NCI-H1105 (cell line): ENCODE measurements around the gene HOXB1.

ENCODE experiments used
- DNase-seq: peaks from one replicate; lab custom pipeline; 2025; lab: John Stamatoyannopoulos, UW

The HOXB1 gene

DNA sequence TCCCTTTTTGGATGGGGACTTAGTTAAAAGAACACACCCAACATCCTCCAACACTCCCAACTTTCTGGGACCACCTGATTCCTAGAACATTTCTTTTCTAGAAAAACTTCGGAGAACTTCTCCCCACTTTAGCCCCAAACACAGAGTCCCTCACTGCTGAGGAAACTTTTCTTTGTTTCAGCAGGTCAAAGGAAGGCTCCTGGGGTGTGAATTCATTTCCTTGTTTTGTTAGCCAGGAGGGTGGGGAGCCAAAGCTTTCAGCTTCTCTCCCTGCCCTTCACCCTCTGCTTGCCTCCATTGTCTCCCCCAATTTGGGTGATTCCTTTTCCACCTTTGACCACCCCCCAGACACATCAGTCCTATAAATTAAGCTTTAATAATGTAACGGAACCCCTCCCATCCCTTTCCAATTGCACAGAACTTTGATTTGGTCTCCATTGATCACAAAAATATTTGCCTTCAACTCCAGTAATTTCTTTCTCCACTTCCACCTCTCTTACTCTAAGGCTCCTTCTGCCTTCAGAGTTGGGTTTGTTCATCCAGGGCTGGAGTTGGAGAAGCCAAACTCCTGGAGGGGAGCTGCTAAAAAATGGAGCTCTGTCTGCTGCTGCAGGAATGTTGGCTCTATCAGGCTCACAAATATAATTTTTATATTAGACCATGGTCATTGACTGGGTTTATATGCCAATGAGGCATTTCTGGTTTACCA is 37.0 kb upstream of the HOXB1 start:
- no peak for DNase-seq

DNA sequence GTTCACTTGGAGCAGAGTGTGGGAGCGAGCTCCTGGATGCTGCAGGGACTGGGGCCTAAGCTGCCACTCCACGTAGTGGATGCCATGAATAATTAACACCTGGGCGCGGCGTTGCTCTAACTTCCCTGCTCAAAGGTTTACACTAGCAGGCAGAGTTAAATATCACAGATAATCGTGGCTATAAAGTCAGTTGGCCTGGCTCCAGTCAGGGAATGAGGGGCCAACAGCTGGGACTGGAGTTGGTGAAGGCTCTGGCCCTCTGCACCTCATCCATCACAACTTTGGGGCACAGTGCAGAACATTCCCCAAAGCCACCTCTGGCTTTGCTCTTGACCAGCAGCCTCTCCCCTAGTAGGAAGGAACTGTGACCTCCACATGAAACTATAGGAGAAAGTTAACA is 36.4 kb upstream of the HOXB1 start:
- DNase-seq = no peak

DNA sequence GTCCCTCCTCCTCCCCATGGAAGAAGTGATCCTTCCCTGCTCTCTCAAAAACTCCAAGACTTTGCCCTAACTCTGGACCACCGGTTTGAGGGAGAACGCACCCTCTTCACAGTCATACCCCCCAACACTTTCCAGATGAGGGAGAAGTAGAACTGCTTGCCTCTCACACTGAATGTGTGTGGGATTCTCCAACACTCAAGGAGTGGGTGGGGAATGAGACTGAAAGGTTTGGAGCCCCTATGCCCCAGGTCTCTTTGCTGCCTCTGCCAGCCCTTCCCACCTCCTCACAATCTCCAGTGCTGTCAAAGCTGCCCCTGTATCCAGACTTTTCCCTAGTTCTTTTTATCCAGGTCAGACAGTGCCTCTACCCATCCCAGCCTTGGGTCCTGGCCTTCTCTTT is 35.9 kb upstream of the HOXB1 start:
- no peak for DNase-seq

DNA sequence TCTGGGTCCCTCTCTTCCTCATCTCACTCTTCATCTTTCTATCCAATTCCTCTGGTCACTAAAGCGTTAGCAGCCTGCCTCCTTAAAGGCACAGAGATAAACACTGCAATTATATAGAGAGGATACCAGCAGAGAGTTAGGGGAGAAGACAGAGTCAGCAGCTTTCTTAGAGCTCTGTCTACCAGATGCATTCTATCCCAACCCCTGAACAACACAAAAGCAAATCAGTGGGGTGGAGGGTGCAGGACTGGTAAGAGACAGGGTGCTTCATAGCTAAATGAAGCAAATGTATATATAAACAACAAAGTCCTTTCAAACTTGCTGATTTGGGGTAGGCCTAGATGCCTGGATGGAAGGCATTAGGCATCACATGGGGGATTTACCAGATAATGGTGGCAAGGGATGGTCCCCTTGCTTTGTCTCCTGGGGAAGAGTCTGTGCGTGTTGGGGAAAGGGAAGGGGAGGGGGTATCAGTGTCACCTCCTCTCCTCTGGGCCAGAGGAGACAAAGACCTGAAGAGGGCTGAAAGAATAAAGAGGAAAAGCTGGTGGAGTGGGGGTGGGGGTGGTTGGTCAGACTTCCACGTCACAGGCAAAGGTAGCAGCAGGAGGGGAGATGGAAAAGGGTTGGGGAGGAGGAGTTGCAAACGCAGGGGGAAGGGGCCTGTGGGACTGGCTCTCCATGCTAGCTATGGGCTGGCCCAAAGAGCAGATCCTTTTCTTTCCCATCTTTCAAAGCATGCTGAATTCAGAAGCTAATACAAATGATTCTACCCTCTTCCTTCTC is 35.3 kb upstream of the HOXB1 start:
- DNase-seq = no peak

DNA sequence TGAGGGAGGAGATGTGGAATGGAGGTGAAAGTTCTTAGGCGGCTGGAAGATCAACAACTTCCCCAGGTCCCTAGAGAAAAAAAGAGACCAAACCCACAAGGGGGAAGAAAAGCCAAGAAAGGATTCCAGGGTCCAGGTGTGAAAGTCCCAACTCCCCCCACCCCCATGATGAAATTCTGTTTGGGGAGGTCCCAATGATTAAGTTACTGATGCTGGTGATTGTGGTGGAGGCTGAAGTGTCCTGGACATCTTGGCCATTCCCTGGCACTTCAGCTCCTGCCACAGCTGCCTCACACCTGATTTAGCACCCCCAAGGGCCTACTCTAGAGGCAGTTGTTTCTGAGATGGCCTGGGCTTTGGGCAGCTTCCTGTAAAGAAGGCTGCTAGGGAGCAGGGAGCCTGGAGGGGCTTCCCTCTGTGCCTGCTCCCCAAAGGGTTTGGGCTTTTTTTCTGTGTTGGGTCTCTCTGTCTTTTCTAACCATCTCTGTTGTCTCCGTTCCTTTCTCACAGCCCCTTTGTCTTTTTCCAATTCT is 34.3 kb upstream of the HOXB1 start:
- DNase-seq = no peak

DNA sequence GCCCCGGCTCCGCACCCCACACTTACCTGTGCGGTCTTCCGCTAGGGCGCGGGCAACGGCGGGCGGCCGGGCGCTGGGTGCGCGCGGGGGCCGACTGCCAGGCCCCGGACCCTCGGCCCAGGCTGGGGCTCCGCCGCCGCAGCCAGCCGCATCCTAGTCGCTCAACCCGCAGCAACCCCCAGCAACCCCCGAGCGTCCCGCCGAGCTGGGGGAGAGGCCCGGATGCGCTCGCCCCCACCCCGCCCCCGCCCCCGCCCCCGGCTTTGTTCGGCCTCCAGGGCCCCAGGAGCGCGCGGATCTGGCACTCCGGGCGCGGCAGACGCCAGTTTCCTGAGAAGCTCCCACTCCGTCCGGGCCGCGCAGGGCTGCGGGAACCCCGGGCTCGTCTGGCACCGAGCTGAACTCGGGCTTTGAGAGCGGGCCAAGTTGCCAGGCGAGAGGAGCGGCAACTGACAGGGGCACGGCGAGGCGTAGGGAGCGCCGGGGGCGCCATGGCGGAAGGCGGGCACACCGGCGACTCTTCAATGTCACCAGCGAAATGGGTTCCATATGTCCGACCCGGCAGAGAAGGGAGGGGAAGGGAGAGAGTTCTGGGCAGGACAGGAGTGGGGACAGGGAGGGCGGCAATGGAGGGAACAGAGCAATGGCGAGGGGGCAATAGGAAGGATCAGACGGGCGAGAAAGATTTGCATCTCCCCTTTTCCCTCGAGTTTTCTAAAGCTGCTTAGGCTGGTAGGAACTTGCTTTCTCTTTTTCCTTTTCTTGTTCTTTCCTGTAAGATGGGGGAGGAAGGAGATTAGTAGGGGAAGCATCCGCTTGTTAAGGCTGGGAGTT is 33.6 kb upstream of the HOXB1 start:
- peak; percentile 35 for DNase-seq

DNA sequence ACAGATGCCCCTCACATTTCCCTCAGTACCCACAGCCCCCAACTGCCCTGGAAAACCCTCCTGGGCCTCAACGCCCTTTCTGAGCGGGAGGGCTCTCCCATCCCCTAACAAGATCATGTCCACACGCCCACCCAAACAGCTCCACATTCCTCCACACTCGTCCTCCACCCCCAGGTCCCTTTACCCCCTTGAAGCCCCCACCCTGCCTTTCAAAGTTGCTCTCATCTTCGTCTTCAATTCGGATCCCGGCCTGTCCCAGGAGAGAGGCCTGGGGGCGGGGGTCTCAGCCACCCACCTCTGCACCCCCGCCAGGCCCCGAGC is 33.0 kb upstream of the HOXB1 start:
- no peak for DNase-seq

DNA sequence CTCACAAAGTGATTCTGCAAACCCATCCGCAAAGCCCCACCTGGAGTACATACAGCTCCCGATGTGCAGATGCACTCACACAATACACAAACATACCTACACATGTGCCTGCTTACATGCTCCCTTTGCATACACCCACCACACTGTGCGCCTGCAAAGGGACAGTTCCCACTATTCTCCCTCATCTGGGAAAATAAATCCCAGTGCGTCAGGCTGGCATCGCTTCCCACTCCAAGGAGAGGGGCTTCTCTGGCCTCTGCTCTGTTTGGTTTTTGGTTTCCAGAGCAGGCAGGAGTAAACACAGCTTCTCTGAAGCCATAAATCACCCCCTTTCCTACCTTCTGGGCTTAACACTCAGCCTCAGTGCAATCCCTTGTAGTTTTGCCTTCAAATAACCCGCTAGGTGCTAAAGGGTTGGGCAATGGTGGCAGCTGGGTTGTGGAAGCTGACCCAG is 32.6 kb upstream of the HOXB1 start:
- DNase-seq = no peak

DNA sequence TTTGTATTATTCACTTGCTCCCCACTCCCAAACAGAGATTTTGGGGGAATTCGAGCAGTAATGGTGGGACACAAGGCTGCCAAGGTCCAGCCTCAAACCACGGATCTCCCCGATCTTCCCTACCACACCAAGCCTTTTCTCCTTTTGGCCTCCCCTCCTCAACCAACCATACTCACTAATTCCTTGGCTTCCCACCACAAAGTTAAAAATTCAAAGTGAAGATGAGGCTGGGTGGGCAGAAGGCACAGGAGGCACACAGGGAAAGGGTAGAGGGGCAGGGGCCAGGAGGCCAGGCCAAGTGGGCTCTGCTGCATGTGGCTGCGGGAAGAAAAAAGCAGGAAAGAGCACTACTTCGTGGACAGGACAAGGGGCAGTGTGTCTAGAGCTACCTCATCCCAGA is 32.1 kb upstream of the HOXB1 start:
- DNase-seq = no peak

DNA sequence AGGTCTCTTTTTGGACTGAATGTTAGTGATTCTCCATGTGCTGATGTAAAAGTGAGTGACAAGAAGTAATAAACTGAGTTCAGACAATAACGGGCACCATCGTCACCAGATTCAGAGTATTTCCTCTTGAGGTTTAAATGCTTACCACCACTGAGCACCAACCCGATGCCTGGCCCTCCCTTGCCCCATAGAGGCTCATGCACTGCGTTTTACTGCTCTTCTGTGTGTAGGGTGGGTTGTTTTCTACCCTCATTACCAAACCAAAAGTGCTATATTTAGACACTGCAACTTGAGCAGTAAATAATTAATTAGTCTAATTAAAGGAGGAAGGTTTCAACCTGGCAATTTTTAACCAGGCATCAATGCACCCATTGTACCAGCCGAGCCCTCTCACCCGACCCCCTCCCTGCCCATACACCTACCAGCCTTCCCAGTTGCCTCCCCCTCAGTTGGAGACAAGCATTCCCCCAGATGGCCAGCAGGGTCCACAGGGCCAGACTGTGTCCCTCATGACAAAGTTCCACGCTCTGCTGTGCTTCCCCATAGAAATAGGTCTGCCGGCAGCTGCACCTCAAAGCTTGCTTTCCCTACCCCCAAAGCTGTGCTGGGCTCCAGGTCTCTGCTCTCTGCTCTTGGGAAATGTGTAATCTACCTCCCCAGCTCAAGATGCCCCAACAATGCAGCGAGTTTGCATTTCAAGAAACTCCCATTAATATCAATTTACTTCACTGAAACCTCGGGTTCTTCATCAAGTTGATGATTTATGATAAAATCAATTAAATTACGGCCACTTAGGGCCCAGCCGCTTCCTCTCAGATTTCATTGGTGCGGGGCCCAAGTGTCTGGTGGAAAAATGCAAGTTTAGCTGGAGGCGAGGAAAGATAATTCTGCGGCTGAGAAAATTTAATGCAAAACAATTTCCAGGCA is 31.3 kb upstream of the HOXB1 start:
- DNase-seq = no peak

DNA sequence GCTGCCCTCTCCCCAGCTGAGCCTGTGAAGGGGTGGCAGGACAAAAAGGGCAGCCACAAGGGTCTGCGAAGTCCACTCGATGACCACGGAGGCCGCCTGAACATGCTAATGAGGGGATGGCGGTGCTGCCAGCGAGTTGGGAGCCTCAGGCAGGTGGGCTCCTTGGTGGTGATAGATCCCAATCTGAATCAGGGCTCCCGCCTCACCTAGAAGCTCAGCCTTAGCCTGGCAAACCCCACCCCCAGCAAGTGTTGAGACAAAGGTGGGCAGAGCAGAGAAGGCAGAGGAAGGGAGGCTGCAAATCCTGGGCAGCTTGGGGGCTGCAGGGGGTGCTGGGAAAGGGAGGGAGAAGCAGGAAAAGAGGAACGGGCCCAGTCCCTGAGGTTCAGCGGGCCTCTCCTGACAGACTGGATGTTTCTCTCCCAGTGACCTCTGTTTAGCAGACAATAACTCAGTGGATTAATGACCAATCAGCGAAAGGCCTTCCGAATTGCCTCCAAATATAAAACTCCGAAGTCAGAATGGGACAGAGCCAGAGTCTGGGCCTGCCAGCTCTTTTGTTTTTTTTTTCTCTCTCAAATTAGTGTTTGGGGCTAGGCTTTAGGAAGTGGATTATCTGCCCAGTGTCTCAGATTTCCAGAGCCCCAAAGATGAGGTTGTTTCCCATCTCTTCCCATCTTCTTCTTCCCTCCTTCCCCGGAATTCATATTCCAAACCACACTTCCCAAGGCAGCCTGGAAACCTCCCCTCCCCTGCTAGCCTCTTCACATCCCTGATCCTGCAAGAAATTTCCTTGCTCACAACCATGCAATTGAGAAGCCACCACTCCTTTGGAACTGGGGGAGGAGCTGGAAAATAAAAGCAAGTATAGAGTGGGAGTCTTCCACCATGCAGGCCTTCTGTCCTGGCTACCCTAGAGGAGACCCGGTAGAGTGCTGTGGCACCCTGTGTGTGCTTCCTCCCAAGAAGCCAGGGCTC is 29.3 kb upstream of the HOXB1 start:
- DNase-seq = no peak

DNA sequence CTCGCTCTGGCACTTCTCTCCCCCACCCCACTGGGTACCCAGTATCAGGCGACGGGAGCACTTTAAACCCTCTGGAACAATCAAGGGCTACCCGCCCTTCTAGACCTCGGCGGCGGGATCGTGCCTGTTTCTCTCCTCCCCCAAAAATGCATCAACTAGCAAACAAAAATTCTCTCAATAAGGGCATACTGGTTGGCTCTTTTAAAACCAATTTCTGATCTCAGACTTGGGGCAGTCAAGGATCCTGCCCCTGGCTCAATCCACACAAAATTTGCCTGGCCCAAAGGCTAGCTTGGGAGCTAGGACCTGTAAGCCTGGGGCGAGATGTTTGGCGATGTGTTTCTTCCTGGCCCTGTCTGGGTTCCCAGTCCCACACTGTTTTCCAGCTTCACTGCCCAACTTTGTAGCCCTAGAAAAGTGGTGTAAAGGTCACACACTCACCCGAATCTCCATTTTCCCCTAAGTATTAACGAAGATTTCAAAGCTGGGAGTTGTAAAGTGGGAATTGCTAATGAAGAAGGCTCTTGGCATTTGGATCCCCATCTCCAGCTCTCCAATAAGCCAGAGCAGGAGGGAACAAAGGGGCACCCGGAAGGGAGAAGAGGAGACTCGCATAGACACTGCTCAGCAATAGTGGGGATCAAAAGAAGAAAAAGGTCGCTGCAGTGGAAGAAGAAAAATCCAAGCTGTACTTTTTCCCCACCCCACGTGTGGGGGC is 28.5 kb upstream of the HOXB1 start:
- DNase-seq = no peak

DNA sequence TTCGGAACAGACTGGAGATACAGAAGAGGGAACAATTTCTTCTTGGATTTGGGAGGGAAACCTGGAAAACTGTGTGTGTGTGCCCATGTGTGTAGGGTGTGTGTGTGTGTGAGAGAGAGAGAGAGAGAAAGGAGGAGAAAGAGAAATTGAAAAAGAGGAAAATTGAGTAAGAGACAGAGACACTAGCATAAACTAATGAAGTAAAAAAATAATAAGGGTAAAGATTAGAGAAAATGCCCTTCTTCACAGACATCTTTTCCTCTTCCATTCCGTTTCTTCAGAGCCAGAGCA is 28.0 kb upstream of the HOXB1 start:
- no peak for DNase-seq

DNA sequence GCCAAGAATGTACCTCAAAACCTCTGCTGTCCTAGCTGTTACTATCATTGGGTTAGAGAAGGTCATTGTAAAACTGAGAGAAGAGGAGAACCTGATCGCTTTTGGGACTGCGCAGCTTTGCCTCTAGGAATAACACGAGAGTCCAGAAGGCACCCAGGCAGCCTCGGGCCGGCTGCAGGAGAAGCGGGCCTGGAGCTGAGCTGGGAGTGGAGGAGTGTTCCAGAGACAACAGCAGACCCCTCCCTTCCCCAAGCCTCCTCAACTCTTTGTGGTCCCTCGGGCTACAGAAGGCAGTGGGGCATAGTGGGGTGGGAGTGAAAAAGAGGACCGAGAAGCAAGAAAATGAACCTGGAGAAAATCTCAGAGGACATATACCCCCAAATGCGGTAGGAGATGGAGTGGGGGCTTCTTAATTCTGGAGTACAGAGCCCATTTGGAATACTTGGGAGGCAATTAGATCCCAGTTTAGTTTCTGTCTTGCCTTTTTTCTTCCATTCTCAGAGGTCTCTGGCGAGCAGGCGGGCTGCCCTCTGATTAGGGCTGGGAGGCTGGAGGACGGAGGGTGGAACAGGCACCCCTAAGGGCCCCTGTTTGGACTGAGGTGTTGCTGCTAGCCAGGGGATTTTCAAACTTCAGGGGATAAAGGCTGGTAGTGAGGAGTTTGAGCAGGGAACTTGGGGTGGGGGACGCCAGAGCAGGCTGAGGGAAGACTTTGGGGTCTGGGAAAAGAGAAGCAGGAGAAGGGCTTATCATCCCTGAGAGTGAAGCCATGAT is 27.4 kb upstream of the HOXB1 start:
- no peak for DNase-seq

DNA sequence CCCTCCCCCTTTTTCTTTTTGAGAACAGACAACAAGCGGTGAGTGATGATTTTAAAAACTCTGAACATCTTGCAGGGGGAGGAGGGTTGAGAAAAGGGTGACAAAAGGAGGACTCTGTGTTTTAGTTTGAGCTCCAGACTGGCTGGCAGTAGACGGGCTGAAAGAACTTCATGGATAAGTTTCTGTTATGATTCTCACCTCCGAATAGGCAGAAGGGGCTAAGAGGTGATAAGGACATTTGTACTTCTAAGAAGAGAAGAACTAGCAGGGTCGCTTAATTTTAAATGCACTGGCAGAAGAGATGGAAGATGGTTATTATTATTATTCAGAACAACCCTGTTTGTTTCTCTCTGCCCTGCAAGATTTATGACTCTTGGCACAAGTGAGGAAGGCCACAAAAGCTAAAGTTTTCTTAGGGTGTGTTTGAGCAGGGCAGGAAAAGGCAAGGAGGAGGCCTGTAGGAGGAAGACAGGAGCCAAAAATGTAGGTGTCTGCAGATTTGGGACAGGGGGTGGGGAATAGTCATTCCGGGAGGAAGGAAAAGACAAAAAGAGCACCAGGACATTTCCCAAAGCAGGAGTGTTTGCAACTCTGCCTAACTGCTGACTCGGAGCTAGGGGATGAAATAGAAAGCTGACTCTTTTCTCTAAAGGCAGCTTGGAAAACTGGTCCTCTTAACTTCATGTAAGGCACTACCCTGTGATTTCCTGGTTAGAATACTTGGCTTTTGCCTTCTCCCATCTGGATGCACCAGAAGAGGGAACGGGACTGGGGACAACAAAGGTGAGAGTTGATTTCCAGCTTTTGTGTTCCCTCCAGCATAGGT is 26.0 kb upstream of the HOXB1 start:
- no peak for DNase-seq

DNA sequence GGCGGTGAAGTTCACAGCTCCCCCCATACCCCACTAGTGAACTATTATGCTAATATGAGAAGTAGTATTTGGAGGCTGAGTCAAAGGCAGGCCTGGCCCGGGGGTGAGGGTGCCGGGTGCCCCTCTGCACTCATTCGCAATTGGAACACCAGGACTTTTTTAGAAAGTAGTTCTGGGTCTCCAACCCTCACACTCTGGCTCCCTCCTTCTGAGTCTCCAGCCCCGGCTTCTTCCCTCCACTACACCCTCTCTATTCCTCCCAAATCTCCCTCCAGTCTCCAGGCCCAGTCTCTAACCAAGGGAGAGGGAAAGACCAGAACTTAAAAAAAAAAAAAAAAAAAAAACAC is 25.4 kb upstream of the HOXB1 start:
- no peak for DNase-seq

DNA sequence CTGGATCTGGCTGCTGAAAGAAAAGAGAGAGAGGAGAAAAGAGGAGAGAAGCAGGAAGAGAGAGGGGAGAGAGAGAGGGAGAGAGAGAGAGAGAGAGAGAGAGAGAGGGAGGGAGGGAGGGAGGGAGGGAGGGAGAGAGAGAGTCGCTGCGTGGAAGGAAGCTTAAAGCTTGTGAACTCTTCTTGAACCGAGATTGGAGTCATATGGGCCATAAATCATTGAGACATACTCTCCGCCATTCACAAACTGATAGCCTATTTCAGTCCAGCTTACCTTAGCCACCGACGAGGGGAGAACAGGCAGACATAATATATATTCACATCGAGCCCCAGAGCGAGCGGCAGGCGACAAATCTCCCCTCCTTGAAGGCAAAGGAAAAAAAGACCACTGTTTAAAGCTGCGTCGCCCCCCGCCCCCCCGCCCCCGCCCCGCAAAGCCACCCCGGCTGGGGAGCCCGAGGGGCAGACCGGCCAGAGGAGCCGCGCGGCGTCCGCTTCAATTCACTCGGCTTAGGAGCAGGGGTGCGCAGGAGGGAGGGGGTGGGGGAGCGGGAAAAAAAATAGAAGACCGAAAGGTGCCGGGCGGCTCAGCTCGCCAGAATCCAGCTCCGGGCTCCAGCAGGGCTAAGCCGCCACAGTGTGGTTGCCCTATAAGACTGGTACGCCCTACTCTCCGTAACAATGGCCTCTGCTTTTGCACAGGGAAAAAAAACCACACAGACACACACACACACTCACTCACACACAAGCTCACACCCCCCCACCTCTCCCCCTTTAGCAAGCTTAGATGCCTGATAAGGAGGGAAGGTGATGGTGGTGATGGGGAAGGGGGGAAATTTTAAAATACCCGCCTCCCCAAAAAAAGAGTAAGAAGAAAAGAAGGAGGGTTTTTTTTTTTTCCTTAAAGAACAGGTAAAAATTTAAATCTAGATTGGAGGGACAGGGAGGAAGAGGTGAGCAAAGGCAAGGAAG is 24.7 kb upstream of the HOXB1 start:
- peak; percentile 56 for DNase-seq
